GM12865 (cell line): ENCODE measurements around the gene PDK2.

Experiments used
- DNase-seq: peaks from one replicate; pipeline ENCODE4 v3.0.0; 2010; ENCODE audit warnings: low read depth
- H3K4me3 ChIP-seq: 2 replicates; pipeline ENCODE4 v1.5.1; 2011; ENCODE audit warnings: mild to moderate bottlenecking, low read depth, low read length, control low read depth
- CTCF ChIP-seq: IDR thresholded peaks from 2 replicates; pipeline ENCODE4 v1.5.1; 2011; ENCODE audit warnings: low read length, control low read depth, low read depth, inconsistent platforms; ENCODE audit not compliant: insufficient read depth; ENCODE audit errors: missing control alignments

PDK2 gene

GRCh38 chr17:50161023-50161910, 66.1 kb downstream of the PDK2 start:
- TF ChIP-seq CTCF: peak; percentile 97
- peak overlapping the region; percentile 65 for H3K4me3 ChIP-seq
- DNase-seq: peak; percentile 95
